Suprapubic skin (tissue), 4 donors: Measurements from ENCODE around the gene NSMF. TPM values are rescaled to one million over a fixed set of nuclear protein-coding genes. Genes with fewer than 3 reads are reported as not detected.

Source experiments
- DNase-seq, 2 donors: peaks; one replicate each; pipeline ENCODE4 v3.0.0-alpha.2; 2019; ENCODE audit warnings: low spot score in 2 of 2
- H3K27ac ChIP-seq: fragments of 200-600 bp; sonication (generic); one replicate; pipeline ENCODE4 v1.5.1; 2019
- H3K27me3 ChIP-seq: fragments of 200-600 bp; sonication (generic); one replicate; pipeline ENCODE4 v1.5.1; 2019
- H3K36me3 ChIP-seq: fragments of 200-600 bp; sonication (generic); one replicate; pipeline ENCODE4 v1.5.1; 2019
- H3K4me1 ChIP-seq: fragments of 200-600 bp; sonication (generic); one replicate; pipeline ENCODE4 v1.5.1; 2019
- H3K4me3 ChIP-seq: fragments of 200-600 bp; sonication (generic); one replicate; pipeline ENCODE4 v1.5.1; 2019; ENCODE audit warnings: mild to moderate bottlenecking
- H3K9me3 ChIP-seq: fragments of 200-600 bp; sonication (generic); one replicate; pipeline ENCODE4 v1.5.1; 2019
- EP300 ChIP-seq: sonication (generic); formaldehyde crosslinking; IDR thresholded peaks from one replicate; pipeline ENCODE4 v1.6.1; 2017; ENCODE audit warnings: antibody characterized with exemption
- POLR2A ChIP-seq, 2 donors: fragments of 450-650 bp; IDR thresholded peaks; one replicate each; pipeline ENCODE4 v1.6.1; 2017; ENCODE audit warnings: antibody characterized with exemption in 2 of 2, mild to moderate bottlenecking in 2 of 2, moderate library complexity in 2 of 2
- POLR2AphosphoS5 ChIP-seq, 3 donors: sonication (generic); formaldehyde crosslinking; IDR thresholded peaks; one replicate each; pipeline ENCODE4 v1.6.1; 2017; ENCODE audit warnings: antibody characterized with exemption in 3 of 3
- WGBS: methylation state at CpG from one replicate; pipeline ENCODE4 v1.1.5; 2018; 5-methylcytosine and 5-hydroxymethylcytosine counted together
- total RNA-seq, 4 donors: library from RNA; depleted of rRNA; stranded (reverse); fragments of >200 nt; gene quantifications; one replicate each; pipeline ENCODE4 v1.1.0, GENCODE V29; 2016
- TF ChIP-seq, protein P1 (sequence below), 2 donors: fragments of 200-600 bp in 1 of 2; fragments of 450-650 bp in 1 of 2; sonication (generic) in 1 of 2; IDR thresholded peaks; one replicate each; pipeline ENCODE4 v1.5.1; 2016 to 2019; ENCODE audit warnings: antibody characterized with exemption in 2 of 2, mild to moderate bottlenecking in 1 of 2, moderate library complexity in 1 of 2

NSMF gene
- total RNA-seq, 4 donors from 2014 or later, result 36.1 to 48.1 (median 39.8) TPM

GRCh38 chr9:137422604-137423513, 36.3 kb downstream of the NSMF start, which contains the start of the genes EXD3 and NOXA1:
Gene EXD3 (minus strand): TSS chr9:137423162. CDS start chr9:137395357, 27,805 bp downstream.
Gene NOXA1 (plus strand): TSS chr9:137423393. CDS start chr9:137423530, 137 bp downstream.
- DNase-seq, result peak; percentile 95
- peaks cover 40% of the 10 kb centered on the region for H3K4me1 ChIP-seq
- H3K9me3 ChIP-seq, result no peaks in the 10 kb centered on the region
- peak within 1 kb of the TSS; percentile 78 for H3K27ac ChIP-seq
- under 1% methylated on average over 20 of the region's 113 CpGs for WGBS
- TF ChIP-seq, protein P1, sequence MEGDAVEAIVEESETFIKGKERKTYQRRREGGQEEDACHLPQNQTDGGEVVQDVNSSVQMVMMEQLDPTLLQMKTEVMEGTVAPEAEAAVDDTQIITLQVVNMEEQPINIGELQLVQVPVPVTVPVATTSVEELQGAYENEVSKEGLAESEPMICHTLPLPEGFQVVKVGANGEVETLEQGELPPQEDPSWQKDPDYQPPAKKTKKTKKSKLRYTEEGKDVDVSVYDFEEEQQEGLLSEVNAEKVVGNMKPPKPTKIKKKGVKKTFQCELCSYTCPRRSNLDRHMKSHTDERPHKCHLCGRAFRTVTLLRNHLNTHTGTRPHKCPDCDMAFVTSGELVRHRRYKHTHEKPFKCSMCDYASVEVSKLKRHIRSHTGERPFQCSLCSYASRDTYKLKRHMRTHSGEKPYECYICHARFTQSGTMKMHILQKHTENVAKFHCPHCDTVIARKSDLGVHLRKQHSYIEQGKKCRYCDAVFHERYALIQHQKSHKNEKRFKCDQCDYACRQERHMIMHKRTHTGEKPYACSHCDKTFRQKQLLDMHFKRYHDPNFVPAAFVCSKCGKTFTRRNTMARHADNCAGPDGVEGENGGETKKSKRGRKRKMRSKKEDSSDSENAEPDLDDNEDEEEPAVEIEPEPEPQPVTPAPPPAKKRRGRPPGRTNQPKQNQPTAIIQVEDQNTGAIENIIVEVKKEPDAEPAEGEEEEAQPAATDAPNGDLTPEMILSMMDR (IDR thresholded peaks at IDR 0.05), result peak; percentile 40 to 83
- TF ChIP-seq EP300, result no peak
- peak within 1 kb of the TSS; percentile 97 for H3K4me3 ChIP-seq
- H3K36me3 ChIP-seq, result no peaks in the 10 kb centered on the region
- no peaks in the 10 kb centered on the region for H3K27me3 ChIP-seq

GRCh38 chr9:137421838-137422603, 37.1 kb downstream of the NSMF start:
- no peaks in the 10 kb centered on the region for H3K9me3 ChIP-seq
- no peaks in the 10 kb centered on the region for H3K27me3 ChIP-seq
- H3K36me3 ChIP-seq, result no peaks in the 10 kb centered on the region
- no peak for DNase-seq
- H3K27ac ChIP-seq, result peak overlapping the region; percentile 78
- H3K4me1 ChIP-seq, result peaks cover 40% of the 10 kb centered on the region
- peak overlapping the region; percentile 97 for H3K4me3 ChIP-seq
- TF ChIP-seq POLR2A (IDR thresholded peaks at IDR 0.05) (no peak), POLR2AphosphoS5 (IDR thresholded peaks at IDR 0.05) (no peak), EP300 (no peak)
- TF ChIP-seq, protein P1 (IDR thresholded peaks at IDR 0.05), result no peak
- 5% methylated on average over 11 of the region's 11 CpGs for WGBS

- no peak for DNase-seq
- no peak overlapping the region for H3K27ac ChIP-seq
- peak overlapping the region; percentile 39 for H3K4me3 ChIP-seq
- H3K4me1 ChIP-seq, result peaks cover 16% of the 10 kb centered on the region
- no peaks in the 10 kb centered on the region for H3K9me3 ChIP-seq
- TF ChIP-seq, protein P1 (IDR thresholded peaks at IDR 0.05), result no peak
- TF ChIP-seq POLR2A (IDR thresholded peaks at IDR 0.05) (no peak), POLR2AphosphoS5 (IDR thresholded peaks at IDR 0.05) (no peak), EP300 (no peak)
- H3K36me3 ChIP-seq, result no peaks in the 10 kb centered on the region
- 56% methylated on average over 83 of the region's 99 CpGs for WGBS
- no peaks in the 10 kb centered on the region for H3K27me3 ChIP-seq
Measured at GRCh38 chr9:137417161-137418021, 41.7 kb downstream of the NSMF start.

DNA sequence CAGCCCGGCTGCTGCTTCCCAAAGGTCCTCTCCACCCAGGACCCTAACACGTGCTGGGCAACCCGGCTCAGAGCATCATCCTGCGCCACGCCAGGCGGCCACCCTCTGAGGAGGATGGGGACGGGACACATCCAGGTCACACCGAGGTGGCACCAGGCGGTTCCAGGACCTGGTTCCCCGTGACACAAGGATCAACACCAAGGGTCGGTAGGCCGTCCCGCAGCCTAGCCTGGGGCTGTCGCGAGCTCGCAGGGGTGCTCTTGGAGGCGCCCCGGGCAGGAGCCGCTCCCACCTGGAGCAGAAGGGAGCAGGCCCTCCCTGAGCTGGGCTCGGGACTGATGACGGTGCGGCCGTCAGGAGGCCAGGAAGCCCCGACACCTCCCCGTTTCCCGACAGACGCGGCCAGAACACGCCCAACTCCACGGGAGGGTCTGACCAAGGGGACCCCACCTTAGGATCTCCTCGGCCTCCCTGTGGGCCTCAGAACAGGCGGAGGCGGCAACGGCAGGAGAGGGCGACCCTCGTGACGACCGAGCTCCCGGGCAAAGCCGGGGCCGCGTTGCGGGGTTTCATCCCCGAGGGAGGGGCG, 42.5 kb downstream of the NSMF start:
- Histone ChIP-seq H3K4me1 (peaks cover 16% of the 10 kb centered on the region), H3K27me3 (no peaks in the 10 kb centered on the region), H3K4me3 (peak overlapping the region; percentile 39)

More for the DNA sequence above, 42.5 kb downstream of the NSMF start:
- Histone ChIP-seq H3K36me3 (no peaks in the 10 kb centered on the region), H3K27ac (no peak overlapping the region), H3K9me3 (no peaks in the 10 kb centered on the region)
- WGBS, result 69% methylated on average over 12 of the region's 45 CpGs
- no peak for DNase-seq
- TF ChIP-seq, protein P1 (IDR thresholded peaks at IDR 0.05), result no peak
- TF ChIP-seq EP300, result no peak
- TF ChIP-seq POLR2AphosphoS5 (IDR thresholded peaks at IDR 0.05), result no peak
- TF ChIP-seq POLR2A (IDR thresholded peaks at IDR 0.05), result no peak
